EL (cell line): ENCODE measurements around the gene PLXNA4.
A peak's percentile ranks its signal among the peaks of the same experiment; 100 is the strongest.
"Not testable (repeated sequence)": the region's sequence is repeated elsewhere in the genome, so short reads cannot be mapped to it uniquely, and the experiment has no call there.

Source experiments
- DNase-seq: peaks from one replicate; pipeline ENCODE4 v3.0.0-alpha.2; 2016

Gene PLXNA4

DNA sequence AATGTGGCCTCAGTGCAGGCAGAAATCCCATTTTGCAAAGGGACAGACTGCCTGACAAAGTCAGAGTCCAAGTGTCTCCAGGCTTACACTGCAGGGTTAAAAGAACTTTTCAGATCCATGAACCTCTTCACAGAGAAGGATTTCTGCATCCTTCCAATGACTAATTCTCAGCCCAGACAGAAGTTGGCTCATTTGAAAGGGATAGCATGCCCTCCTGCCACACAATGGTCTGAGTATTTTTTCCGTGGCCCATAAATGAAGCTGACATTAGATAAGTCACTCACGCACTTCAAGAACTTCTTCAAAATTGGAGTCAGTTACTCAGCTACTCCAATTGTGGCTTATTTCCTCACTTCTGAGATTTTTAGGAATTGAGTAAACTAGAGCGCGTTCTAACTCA lies 170.2 kb downstream of the PLXNA4 start:
- DNase-seq, result no peak

DNA sequence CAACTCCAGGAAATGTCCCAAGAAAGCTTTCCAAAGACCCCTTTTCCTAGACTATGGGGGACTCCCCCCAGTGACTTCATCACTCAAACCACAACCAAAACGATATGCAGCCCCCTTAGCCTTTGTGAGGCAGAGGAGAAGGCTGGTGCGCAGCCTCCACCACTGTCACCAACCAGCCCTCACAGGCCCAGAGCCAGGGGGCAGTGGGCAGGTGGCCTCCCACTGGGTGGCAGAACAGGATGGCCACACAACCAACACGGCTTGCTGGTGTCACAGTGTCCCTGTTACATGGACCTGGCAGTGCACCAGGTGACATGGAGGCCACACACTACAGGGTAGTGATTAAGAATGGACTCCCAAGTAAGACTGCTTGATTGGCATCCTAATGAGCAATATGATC lies 172.0 kb downstream of the PLXNA4 start:
- no peak for DNase-seq

DNA sequence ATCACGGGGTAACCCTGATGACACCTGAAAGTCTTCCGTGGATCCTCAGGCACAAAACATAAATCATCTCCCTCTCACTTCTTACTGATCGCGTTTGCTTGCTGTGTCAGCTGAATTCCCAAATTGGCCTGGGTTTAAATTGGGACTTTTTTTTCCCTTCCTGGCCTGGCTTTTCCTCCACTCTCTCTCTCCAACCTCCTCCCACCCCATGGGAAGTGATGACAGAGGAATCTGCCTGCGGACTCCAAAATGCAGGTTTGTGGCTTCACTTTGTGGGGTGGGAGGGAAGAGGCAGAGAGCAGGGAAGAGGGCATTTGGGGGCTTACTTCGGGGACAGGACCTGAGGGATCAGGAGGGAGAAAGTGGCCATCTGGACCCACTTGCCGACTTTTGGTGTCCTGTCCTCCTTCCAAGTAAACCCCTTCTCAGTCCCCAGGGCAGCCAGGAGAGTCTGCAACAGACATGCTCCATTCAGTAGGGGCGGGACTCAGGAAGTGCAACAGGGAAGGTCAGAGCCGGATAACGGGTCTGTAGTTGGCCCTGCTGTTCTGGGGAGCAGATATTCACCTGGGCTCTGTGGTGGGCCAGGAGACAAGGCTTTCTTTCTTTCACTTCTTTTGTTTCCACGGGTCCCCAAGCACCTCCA lies 172.7 kb downstream of the PLXNA4 start:
- DNase-seq, result no peak

DNA sequence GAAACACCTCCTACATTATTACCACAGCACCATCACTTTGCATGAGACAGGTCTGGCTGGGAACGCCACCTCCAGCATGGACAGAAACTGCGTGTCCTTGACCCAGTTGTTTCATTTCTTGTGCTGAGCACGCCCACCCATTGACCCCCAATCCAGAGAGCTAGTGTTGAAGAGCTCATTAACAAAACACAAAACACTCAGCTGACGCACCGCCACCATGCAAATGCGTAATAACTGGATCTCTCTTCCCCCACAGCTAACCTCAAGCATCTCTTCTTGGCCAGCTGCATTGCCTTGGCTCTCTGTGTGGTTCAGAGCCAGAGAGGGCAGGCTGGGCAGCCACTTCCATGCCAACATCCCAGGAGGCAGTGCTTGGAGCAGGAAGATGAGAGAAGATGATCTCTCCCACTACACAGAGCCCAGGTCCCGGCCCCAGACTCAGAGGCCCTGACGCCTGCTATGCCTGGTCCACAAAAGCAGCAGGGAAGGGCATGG lies 173.5 kb downstream of the PLXNA4 start:
- DNase-seq, result no peak

DNA sequence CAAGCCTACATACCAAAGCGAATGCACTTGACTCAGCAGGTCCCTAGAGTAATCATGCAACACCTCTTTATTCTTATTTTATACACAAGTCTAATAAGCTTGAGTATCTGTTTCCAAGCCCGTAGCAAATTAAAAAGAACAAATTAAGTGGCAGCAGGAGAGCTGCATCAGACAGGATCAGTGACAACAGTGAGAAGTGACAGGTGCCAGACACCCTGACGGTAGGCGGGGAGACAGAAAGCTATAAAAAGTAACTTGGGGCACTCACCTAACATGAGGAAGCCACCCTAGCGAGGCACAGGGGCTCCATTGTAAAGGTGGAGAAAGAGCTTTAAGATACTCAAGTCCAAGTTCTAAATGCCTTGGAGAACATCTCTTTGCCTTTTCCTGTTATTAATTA lies 174.2 kb downstream of the PLXNA4 start:
- no peak for DNase-seq

DNA sequence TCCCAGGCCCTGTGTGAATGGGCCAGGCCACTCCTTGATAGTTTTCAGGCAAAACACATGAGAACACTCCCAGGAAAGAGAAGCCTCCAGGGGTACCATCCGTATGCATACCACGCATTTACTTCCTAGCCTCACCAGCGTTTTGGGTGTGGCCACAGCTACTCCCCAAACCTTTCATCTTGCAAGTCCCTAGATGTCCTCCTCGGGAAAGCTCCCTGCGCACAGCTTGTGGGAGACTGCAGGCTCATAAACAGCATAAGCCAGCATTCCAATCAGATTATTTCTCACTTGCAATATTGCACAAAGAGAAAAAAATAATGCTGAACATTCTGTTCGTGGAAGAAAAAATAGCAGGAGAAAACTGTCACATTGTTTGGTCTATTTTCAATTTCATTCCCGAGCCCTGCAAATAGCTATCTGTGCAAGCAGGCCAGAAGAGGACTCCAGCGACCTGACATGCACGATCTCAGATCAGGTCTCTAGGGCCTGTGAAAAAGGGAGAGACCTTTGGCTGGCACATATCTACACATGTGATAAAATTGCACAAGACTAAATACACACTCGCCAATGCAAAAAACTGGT lies 175.6 kb downstream of the PLXNA4 start:
- DNase-seq, result no peak

DNA sequence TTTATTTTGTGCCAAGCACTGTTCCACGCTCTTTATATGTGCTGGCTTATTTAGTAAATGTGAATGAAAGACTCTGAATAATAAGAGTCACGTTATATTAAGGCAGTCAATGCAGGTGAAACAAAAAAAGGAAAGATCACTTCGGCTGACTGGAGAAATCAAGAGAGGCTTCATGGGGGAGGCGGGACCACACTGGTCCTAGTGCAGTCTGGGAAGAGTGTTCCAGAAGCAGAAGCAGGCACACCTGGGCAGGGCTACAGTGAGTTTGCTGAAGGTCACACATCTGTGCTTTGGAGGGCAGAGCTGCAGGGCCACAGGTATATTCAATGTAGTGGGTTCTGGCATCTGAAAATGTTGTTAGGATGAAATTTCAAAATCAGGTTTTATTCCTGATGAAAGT lies 176.9 kb downstream of the PLXNA4 start:
- no peak for DNase-seq

DNA sequence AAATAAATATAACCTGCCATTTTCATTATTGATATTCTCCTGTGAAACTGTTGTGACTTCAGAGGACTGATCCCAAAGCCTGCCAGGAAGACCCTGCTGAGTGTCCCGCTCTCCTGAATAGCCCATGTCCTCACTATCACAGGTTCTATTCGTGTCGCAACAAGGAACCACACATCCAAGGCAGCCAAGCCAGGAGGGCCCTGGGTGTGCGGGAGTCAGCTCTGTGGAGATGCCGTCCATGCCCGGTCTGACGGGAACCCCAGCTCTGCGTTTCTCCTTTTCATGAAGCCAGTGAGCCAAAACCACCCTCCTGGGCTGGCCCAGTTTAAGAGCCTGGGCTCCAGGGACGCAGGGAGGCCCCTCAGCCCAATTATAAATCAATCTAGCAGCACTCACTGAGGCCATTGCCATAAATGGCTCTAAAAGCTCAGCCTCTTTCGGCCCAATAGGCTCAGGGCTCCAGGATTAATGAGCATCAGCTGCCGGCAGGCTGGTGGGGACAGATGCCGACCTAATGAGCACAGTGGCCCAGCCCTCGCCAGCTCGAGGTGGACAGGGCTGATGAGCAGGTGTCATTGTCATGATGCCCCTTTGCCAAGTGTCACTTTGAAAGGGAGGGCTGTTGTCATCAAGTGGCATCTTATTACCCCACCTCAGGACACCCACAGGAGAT lies 177.9 kb downstream of the PLXNA4 start:
- no peak for DNase-seq

DNA sequence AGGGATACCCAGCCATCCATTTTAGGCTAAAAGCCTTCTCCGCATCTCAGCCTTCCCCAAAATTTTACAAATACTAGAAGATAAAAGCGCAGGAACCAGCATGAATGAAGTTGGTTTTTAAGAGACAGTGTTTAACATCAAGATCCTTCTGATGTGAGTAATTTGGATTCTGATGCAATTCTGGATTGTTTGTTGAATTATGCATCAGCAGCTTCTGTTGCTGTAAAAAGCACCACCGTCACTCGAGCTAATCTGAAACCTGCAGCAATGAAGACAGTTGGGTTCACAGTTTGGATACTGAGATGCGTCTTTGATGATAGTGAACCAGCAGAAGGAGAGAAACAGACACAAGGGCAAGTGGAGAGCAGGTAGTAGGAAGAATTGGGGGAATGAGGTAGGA lies 179.2 kb downstream of the PLXNA4 start:
- DNase-seq, result no peak

DNA sequence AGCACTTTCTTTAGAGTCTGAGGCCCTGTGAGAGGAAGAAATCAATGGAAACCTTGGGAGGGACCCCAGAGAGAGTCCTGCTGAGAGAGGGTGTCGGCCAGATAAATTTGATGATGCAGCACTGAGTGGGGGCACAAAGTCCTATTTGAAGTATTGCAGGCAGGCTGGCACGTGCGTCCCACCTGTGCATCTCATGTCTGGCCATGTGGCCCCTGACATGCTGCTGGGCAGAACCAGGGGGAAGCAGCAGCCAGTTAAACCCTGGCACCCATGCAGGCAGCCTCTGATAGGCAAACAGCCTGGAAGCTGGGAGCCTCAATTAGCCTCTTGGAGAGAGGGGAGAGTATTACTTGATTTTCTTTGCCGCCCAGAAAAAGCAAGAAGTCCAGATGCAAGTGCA lies 180.9 kb downstream of the PLXNA4 start:
- no peak for DNase-seq

DNA sequence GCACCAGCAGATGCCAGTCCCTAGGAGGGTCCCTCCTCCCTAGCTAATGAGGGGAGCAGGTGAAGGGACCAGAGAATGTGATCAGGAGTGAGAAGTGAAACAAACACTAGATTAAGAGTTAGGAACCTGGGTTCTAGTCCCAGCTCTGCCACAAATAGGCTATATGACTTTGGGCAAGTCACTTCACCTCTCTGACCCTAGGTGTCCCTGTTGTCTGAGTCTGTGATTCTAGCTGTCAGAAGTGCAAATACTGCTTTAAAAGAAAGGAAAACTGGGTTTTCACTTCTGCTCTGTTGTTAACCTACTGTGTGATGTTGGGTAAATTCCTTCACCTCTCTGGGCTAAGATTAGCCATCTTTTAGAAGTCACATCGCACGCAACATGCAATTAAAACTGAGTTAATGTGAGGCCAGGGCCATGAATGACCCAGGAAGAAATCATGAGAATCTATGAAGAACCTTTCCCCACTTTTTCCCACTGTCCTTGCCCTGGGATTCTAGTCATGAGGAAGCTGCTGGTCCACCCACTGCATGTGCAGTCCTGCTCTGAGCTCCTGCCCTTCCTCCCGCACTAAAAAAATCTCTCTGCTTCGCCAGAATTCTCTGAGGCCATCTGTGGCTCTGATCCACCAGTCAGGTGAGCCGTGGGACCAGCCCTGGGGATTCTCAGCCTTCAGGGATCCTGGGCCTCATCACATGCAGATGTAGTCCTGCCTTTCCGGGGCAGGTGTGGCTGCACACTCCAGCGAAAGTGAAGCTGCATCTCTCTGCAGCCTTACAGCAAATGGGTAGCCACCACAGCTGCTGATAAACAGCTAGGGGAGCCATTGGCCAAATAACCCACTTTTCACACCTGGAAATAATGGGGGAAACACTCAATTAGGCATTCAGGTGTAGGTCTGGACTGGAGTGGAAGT lies 181.7 kb downstream of the PLXNA4 start:
- DNase-seq, result no peak

DNA sequence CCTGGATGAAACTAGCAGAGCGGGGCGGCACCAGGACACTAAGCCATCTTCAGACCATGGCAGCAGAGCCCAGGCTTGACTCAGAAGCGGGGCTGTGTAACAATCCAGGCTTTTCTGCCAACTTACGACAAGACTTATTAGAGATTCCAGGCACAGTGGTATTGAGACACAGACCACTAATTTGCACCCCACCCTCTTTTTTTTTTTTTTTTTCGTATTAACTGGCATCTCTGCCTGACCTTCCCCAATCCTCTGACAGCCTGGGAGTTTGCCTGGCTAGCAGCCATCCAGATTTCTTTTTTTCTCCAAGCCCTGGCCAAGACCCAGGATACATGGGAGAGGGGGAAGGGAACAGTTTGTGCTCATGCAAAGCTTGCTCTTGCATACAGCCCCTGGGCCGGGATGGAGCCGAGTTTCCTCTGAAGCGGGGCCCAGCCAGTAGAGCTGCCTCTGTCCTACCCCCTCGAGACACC lies 182.4 kb downstream of the PLXNA4 start:
- DNase-seq, result no peak

DNA sequence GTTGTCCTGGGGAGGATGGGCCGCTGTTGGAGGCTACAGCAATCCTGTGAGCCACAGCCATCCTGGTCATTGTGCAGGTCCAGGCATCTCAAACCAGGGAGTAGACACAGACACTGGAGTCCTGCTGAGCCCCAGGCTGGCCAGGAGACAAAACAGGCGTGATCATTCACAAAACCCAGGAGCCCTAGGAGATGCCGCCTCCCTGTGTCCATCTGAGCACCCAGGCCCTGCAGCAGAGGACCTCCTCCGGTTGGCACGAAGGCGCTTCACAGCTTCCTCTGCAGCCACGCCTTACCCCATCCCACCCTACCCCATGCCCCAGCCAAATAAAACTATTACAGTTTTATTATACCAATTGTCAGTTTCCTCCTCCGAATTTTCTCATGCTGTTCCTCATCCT lies 183.6 kb downstream of the PLXNA4 start:
- DNase-seq, result no peak

DNA sequence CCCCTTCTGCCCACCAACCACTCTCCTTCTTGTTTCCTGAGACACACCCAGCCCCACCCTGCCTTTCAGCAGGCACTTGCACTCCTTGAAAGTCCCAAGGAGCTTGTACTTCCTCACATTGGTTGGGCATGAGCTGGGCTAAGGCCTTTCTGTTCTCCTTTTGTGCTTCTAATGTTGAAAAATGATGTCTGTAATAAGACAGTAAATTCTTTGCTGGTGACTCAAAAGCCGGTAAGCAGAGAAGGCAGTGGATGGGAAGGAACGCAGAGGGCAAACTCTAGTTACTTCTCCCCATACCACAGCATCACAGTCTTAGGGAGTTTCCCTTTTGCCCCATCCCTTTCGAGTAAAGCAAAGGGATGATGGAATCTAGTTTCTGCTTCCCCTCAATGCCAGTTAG lies 185.6 kb downstream of the PLXNA4 start:
- DNase-seq, result peak; percentile 44

DNA sequence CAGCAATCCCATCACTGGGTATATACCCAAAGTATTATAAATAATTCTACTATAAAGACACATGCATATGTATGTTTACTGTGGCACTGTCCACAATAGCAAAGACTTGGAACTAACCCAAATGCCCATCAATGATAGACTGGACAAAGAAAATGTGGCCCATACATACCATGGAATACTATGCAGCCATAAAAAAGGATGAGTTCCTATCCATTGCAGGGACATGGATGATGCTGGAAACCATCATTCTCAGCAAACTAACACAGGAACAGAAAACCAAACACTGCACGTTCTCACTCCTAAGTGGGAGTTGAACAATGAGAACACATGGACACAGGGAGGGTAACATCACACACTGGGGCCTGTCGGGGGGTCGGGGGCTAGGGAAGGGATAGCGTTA lies 186.2 kb downstream of the PLXNA4 start:
- not testable (repeated sequence) for DNase-seq

DNA sequence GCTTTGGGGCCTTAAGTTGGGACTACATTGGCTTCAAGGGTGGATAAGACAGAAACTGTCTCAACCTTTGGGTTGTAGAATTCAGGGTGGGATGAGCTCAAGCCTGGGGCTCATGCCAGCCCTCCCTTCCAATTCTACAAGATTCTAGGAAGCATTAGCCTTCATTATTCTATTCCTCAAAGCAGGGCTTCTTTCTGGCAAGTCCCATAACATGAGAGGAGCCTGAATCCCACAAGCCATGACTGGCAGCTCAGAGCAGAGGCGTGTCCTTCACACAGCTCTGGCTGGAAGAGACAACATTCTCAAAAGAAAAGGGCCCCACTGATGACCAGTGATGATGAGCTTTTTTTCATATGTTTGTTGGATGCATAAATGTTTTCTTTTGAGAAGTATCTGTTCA lies 187.6 kb downstream of the PLXNA4 start:
- no peak for DNase-seq

DNA sequence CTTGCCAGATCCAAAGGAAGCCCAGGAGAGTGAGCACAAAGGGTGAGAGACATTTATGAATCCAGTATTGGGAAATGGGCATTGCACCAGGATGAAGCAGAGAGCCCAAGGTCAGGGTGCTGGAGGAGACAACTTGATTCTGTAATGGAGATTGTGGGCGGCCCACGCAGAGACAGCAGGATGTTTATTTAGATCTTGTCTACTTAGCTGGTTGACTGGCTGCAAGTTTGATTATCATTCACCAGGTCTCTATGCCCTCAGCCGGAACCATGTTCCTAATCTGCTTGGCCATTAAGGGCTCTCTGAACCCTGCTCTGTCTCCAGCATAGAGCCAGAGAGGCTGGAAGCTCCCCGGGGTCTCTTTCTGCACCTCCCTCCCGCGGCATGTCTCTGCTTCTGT lies 188.7 kb downstream of the PLXNA4 start:
- no peak for DNase-seq

DNA sequence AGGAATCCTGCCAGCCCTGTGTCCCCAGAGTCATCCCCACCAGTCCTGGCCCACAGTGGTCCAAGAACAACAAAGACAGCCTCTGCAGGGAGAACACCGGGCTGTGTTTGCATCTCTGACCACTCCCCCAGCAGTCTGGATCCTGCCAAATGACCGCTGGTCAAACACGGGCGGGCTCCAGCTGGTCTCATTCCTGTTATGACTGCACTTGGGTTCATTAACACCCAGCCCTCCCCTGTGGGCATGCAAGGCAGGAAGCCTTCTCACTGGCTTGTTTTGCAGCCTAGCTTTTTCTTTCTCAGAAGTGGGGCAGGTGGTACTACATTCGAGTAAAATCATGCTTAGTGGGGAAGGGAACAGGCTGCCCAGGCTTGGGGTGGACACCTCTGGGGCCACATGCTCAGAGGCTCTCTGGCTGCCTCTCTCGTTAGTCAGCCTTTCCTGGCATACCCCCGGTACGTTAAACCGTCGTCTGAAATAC lies 190.0 kb downstream of the PLXNA4 start:
- no peak for DNase-seq

DNA sequence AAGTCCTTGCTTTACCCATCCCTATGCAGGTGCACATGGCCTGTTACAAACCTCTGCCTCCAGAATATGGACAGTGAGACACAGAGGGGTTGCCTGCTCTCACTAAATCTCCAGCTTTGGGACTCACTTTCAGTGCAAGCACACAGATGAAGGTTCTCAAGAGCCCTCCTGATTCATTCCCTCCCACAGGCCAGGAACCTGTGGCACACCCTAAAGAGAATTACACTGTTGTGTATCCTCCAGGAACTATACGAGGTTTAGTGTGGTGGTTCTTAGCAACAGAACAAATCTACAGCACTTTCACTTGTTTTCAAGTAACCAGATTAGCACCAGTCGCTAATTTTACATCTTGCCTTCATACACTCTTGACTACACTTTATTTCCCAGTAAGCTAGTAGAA lies 192.3 kb downstream of the PLXNA4 start:
- DNase-seq, result no peak

DNA sequence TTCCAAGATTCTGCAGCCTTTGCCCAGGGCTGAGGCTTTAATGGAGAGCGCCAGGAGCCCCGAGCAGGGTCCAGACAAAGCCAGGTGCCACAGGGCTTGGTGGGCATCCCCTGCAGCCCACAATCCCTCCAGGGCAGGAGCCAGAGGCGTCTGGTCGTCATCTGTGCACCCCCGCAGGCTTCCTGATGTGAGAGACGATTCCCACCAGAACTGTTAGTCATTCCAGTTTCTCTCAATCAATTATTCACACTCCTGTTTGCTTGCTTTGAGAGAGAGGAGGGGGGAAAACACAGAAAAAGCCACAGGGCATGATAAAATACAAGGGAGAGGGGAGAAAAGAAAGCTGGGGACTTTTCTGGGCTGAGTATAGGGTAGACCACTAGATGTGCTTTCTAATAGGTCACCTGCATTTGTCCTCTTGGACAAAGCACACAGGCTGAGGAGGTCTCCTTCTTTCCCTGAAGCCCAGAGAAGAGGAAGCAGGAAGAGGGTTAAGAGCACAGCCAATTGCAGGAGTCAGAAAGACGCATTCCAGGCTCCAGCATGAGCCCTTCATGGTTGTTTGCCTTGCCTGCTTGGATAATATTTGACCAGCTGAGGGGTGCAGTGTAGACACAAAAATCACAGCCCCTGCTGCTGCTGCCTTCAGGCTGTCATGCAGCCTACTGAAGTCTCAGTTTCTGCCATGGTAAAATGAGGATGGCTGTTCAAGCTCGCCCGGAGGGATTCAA lies 194.4 kb downstream of the PLXNA4 start:
- DNase-seq, result no peak

DNA sequence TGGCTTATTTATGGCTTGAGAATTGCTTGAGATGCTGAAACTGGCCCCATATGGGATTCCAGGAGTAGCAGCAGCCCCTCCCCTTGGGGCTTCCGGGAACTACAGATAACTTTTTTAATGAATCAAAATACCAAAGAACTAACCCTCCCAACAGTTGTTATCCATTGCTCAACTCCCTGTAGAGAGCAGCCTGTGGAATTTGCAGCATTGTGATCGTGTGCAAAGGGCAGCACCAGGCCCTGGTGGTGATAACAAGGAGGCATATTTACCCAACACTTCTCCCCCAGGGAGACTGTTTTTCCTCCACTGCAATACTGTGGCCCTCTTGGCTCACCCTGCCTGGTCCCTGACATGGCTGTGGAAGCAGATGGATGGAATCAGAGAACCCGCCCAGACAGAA lies 196.2 kb downstream of the PLXNA4 start:
- no peak for DNase-seq

DNA sequence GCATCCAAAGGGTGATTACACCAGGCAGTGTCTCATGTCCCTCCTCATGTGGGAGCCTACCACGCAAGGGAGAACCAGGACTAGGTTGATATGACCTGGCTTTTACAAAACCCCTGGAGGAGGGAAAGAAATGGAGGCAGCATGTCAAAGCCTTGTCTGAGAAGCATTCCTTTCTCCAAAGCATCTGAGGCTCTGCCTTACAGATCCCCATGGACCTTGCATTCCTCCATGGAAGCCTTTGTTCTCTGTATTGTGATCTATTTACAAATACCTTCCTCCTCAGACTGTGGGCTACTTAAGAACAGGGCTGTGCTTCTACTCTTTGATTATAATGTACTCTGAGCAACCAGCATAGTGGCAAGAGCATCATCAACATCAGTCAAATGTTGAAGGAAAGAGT lies 197.0 kb downstream of the PLXNA4 start:
- DNase-seq, result no peak
